IMR-90 (cell line): ENCODE measurements around the gene CEP83.

Experiments used
- BHLHE40 ChIP-seq: fragments of 150-350 bp; IDR thresholded peaks from 2 replicates; pipeline ENCODE4 v1.6.1; 2016; ENCODE audit warnings: mild to moderate bottlenecking, low read depth, low read length
- CEBPB ChIP-seq: IDR thresholded peaks from 2 replicates; pipeline ENCODE4 v1.6.1; 2012; ENCODE audit warnings: low read depth, low read length, improper control_type of control experiment
- CHD1 ChIP-seq: IDR thresholded peaks from 2 replicates; pipeline ENCODE4 v1.6.1; 2012; ENCODE audit warnings: low read depth, low read length, improper control_type of control experiment
- MAFK ChIP-seq: IDR thresholded peaks from 2 replicates; pipeline ENCODE4 v1.6.1; 2012; ENCODE audit warnings: low read depth, low read length, improper control_type of control experiment
- MAZ ChIP-seq: IDR thresholded peaks from 2 replicates; pipeline ENCODE4 v1.6.1; 2012; ENCODE audit warnings: low read depth, mild to moderate bottlenecking, low read length, improper control_type of control experiment, moderate library complexity, borderline replicate concordance
- NFE2L2 ChIP-seq: fragments of 150-350 bp; IDR thresholded peaks from 2 replicates; pipeline ENCODE4 v1.6.1; 2016; ENCODE audit warnings: low read depth, mild to moderate bottlenecking, low read length
- POLR2A ChIP-seq: IDR thresholded peaks from 2 replicates; pipeline ENCODE4 v1.6.1; 2012; ENCODE audit warnings: mild to moderate bottlenecking, low read depth, low read length
- RAD21 ChIP-seq: IDR thresholded peaks from 2 replicates; pipeline ENCODE4 v1.6.1; 2012; ENCODE audit warnings: low read length, improper control_type of control experiment
- TF ChIP-seq, protein P1 (sequence below): conservative IDR thresholded peaks from 2 replicates; pipeline ENCODE4 v1.5.1; 2012; ENCODE audit warnings: mild to moderate bottlenecking, low read depth, low read length, improper control_type of control experiment
- TF ChIP-seq, protein P2 (sequence below): fragments of 150-350 bp; IDR thresholded peaks from 2 replicates; pipeline ENCODE4 v1.6.1; 2017; ENCODE audit warnings: mild to moderate bottlenecking, antibody characterized with exemption, low read length, low read depth
- TF ChIP-seq, protein P3 (sequence below): fragments of 150-350 bp; IDR thresholded peaks from 2 replicates; pipeline ENCODE4 v1.6.1; 2016; ENCODE audit warnings: low read depth, mild to moderate bottlenecking, low read length, moderate library complexity, borderline replicate concordance

DNA sequence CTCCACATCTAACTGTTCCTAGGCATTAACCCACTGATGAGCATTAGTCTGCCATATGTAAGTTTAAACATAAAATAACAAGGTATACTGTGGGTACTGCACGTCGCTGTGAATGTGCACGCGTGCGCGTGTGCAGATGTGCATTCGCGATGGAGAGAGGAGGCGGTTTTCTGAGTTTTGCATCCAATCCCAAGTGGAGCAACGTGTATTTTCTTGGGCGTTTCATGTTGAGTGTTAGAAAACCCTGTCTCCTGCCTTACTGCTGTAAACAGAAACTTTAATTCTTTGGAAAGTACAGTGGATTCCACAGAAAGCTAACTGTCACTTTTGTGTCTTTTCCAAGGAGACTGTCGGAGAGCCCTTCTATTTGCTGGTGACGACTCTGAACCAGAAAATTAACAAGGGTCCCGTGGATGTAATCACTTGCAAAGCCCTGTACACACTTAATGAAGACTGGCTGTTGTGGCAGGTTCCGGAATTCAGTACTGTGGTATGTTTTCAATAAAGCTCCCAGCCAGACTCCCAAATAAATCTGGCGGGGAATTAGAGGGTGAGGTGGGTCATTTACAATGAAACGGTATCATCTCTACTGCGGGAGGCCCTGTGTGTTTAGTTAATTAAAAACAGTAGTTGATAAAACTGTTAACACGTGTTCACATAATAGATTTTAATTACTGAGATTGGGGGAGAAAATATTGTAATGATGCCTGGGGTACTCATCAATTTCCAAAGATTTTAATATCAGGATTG, 194.8 kb downstream of the CEP83 start:
- TF ChIP-seq CEBPB (no peak), NFE2L2 (no peak), BHLHE40 (no peak), RAD21 (no peak), POLR2A (no peak), MAFK (no peak), MAZ (no peak), CHD1 (no peak)
- TF ChIP-seq, protein P1, sequence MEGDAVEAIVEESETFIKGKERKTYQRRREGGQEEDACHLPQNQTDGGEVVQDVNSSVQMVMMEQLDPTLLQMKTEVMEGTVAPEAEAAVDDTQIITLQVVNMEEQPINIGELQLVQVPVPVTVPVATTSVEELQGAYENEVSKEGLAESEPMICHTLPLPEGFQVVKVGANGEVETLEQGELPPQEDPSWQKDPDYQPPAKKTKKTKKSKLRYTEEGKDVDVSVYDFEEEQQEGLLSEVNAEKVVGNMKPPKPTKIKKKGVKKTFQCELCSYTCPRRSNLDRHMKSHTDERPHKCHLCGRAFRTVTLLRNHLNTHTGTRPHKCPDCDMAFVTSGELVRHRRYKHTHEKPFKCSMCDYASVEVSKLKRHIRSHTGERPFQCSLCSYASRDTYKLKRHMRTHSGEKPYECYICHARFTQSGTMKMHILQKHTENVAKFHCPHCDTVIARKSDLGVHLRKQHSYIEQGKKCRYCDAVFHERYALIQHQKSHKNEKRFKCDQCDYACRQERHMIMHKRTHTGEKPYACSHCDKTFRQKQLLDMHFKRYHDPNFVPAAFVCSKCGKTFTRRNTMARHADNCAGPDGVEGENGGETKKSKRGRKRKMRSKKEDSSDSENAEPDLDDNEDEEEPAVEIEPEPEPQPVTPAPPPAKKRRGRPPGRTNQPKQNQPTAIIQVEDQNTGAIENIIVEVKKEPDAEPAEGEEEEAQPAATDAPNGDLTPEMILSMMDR = no peak
- TF ChIP-seq, protein P2, sequence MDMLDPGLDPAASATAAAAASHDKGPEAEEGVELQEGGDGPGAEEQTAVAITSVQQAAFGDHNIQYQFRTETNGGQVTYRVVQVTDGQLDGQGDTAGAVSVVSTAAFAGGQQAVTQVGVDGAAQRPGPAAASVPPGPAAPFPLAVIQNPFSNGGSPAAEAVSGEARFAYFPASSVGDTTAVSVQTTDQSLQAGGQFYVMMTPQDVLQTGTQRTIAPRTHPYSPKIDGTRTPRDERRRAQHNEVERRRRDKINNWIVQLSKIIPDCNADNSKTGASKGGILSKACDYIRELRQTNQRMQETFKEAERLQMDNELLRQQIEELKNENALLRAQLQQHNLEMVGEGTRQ = no peak
- TF ChIP-seq, protein P3, sequence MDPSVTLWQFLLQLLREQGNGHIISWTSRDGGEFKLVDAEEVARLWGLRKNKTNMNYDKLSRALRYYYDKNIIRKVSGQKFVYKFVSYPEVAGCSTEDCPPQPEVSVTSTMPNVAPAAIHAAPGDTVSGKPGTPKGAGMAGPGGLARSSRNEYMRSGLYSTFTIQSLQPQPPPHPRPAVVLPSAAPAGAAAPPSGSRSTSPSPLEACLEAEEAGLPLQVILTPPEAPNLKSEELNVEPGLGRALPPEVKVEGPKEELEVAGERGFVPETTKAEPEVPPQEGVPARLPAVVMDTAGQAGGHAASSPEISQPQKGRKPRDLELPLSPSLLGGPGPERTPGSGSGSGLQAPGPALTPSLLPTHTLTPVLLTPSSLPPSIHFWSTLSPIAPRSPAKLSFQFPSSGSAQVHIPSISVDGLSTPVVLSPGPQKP = no peak
